Measurements from ENCODE around the gene ARL6IP4.

DNA sequence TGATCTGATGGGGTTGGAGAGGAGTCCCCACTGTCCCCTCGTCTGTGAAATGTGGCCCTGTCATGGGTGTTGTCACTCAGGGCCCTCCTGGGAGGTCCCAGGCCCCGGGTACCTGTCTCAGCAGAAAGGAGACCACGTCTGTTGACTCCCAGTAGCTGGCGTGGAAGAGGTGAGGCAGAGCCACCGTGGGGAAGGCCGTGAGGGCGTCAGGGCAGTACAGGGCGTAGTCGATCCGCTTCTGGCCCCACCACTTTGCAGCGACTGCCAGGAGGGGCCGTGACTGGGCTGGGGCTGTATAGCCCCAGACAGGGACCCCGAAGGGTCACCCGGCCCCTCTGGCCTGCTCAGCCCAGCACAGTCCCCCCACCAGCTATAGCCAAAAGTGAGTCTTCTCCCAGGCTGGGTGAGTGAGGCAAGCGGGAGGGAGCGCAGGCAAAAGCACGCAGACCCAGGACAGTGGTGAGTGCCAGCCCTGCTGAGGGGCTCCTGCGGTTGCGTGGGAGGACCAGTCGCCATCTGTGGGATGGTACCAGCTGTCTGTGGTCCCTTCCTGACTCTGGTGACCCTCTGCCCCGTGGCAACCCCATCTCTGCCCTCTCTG lies 8.2 kb downstream of the ARL6IP4 start:
- TF ChIP-seq SIN3A (IDR thresholded peaks at IDR 0.05; ENCODE audit: borderline replicate concordance, insufficient read depth, low read length) (no peak), REST (IDR thresholded peaks at IDR 0.05; ENCODE audit: insufficient read depth in 1 of 2, low read depth in 2 of 2, low read length in 2 of 2) (no peak), TAF1 (IDR thresholded peaks at IDR 0.05; ENCODE audit: borderline replicate concordance, insufficient read depth, low read length) (no peak)

Measured in PFSK-1 (cell line).